H1 (cell line): ENCODE measurements around the gene RETREG3. TPM values are rescaled to one million over a fixed set of nuclear protein-coding genes. Genes with fewer than 3 reads are reported as not detected.

Source experiments
- POLR2AphosphoS5 ChIP-seq: IDR thresholded peaks from 2 replicates; pipeline ENCODE4 v1.6.1; 2011; ENCODE audit warnings: low read depth, low read length
- RAD21 ChIP-seq, 2 experiments: IDR thresholded peaks in 1 of 2; conservative IDR thresholded peaks in 1 of 2; 2 replicates each; pipeline ENCODE4 v1.6.1; 2011; ENCODE audit warnings: low read depth in 2 of 2, low read length in 2 of 2, improper control_type of control experiment in 1 of 2, inconsistent platforms in 1 of 2, mild to moderate bottlenecking in 1 of 2, moderate library complexity in 1 of 2
- polyA plus RNA-seq, 7 experiments: library from polyadenylated mRNA; depleted of rRNA in 3 of 7; stranded (reverse) in 5 of 7; unstranded in 2 of 7; fragments of >200 nt in 5 of 7; fragments of 200-250 nt in 2 of 7; gene quantifications; 1 replicate in 5 of 7; 2 replicates in 1 of 7; 4 replicates in 1 of 7; pipeline versions ENCODE4 v1.2.1 to v1.2.3, GENCODE V29; 2011 to 2013; ENCODE audit warnings: missing spikeins in 2 of 7, mixed read lengths in 2 of 7
- total RNA-seq: library from RNA; stranded (reverse); fragmentation: NEBNext Ultra II Directional; extraction: Animal tissue kit (Norgen Biotek cat#: 25700); gene quantifications from 2 replicates; pipeline ENCODE4 v1.2.1, GENCODE V29; 2021

The RETREG3 gene
- total and polyA plus RNA-seq, 2 of the 8 experiments (the other 6 are each of a cell fraction or from before 2014, with no cell fraction given): 23.7 to 42.6 TPM

- peak in 1 of 2 experiments; percentile 31; a peak in 2 of 4 replicates for TF ChIP-seq RAD21 (IDR thresholded peaks at IDR 0.05 in 1 of 2, conservative IDR thresholded peaks at IDR 0.05 in 1 of 2; ENCODE audit: low read depth in 2 of 2, low read length in 2 of 2)
- TF ChIP-seq POLR2AphosphoS5: peak; percentile 64
Observed at GRCh38 chr17:42609182-42609813, at the start of gene RETREG3, which contains the start of gene TUBG1 (continued).
